HCEC 1CT (cell line): Measurements from ENCODE around the gene PLXNB2.

Experiments used
- DNase-seq: peaks from one replicate; pipeline ENCODE4 v3.0.0-alpha.2; 2017

Gene PLXNB2

DNA sequence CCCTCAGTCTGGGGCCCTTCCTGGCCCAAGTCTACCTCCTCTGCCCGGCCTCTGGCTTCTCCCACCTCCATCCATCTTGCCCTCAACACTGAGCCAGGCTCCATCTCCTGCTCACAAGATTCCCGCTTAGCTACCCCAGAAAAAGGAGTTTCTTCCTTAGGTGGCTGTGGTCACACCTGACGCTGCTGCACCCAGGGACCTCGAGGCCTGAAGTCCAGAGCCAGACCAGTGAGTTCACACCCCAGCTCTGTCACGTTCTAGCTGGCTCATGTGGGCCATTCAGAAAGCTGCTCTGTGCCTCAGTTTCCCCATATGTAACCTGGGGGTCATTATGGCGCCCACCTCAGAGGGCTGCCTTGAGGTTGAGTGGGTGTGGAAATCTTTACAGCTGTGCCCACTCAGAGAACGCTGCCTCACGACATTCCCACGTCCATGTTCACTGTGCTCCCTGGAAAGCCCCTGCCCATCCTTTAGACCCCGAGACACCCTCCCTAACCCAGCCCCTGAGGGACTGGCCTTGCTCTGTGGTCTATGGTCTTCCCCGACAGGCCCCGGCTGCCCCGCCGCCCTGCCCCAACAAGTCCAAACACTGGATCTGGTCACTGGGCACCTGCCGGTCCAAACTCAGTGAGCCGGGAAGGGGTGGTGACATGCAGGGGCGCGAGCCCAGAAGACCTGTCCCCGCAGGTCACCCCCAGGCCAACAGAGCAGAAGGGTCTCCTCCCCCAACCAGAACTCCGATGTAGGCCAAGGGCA lies 9.8 kb downstream of the PLXNB2 start:
- no peak for DNase-seq

GRCh38 chr22:50296658-50297490 lies 10.6 kb downstream of the PLXNB2 start:
- no peak for DNase-seq

- DNase-seq, result no peak
These were observed 13.2 kb downstream of the PLXNB2 start for GRCh38 chr22:50294319-50294656.

- peak; percentile 69 for DNase-seq
These were observed 13.8 kb downstream of the PLXNB2 start for GRCh38 chr22:50293441-50294318.

GRCh38 chr22:50292643-50293440 lies 14.6 kb downstream of the PLXNB2 start:
- no peak for DNase-seq

DNA sequence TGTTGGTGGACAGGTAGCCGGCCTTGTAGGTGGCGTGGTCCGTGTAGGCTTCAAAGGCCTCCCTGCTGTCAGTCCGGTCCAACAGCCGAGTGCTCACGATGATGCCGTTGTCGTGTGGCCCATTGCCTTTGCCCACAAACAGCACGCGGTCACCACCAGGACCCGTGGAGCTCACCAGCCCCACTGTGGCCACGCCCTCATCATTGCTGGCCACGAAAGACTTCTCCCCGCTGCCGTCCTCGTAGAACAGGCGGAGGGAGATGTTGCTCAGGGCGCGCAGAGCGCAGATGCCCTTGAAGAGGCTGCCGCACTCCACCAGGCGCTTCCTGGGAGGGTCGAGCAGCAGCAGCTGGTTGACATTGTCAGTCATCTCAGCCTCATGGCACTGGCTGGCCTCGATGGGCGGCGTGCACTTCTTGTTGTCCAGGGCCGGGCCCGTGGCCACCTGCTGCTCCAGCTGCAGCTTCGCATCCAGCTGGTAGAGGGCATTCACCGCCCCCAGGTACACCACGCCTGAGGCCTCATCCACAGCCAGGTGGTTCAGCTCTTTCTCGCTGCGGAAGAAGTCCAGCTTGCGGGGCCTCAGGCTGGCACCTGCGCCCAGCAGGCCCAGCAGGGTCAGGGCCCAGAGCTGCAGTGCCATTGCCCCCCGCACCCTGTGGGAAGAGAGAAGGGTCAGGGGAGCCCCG lies 17.4 kb downstream of the PLXNB2 start:
- DNase-seq, result no peak

DNA sequence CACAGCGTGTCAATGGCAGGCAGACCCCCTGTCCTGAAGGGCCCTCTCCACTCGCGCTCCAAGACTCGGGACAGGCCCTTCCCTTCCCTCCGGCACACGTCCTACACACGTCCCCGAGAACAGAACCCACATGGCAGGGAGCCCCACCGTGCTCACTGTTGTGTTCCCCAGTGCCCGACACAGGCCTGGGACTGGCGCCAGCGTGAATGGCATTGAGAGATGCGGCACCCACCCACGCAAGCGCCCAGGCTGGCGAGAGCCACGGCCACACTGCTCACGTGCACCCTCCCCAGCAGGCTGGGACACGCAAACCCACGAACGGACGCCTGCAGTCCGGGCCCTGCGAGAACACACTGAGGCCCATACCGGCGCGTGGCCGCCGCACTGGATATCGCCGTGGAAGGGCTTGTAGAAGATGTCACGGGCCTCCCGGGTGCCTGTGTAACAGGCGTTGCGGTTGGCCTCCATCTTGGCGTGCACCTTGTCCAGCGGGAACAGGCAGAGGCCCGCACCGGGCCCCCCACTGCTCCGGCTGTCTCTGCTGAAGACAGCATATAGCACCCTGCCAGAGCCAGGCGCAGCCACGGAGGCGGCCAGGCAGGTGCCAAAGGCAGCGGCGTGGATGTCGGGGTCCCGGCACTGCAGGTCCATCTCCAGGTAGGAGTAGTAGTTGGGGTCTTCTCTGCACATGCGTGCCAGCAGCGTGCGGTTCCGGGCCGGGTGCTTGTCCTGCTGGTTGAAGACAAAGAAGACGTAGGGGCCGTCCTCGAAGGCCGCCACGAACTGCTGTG lies 18.1 kb downstream of the PLXNB2 start:
- DNase-seq, result no peak

GRCh38 chr22:50287731-50288130 lies 19.7 kb downstream of the PLXNB2 start:
- DNase-seq, result no peak

DNA sequence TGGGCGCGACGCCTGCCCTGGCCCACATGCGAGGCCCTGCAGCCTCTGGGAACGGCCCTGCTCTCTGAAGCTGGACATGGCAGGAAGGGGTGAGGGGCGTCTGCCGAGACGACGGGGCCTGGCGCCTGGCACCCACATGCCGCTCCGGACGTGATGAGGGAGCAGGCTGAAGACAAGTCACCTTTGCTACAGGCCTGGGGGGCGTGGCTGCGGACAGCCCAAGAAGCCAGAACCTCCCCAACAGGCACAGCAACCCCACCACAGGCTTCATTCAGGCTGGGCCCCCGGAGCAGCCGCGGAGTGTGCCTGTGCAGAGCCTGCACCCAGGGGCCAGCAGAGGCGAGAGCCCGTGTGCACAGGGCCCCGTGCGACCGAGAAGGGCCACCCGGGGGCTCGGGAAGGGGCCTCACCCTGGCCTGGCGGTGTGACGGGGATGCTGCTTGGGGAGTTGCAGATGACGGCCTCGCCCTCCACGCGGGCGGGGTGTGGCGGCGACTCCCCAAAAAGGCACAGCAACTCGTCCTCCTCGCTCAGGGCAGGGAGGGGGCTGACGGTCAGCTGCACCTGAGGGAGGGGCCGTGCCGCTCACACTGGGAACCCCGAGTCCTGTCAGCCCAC lies 20.6 kb downstream of the PLXNB2 start:
- no peak for DNase-seq

- DNase-seq, result no peak
These were observed 21.2 kb downstream of the PLXNB2 start for GRCh38 chr22:50286275-50286674.

GRCh38 chr22:50285568-50286229 lies 21.7 kb downstream of the PLXNB2 start:
- no peak for DNase-seq

DNA sequence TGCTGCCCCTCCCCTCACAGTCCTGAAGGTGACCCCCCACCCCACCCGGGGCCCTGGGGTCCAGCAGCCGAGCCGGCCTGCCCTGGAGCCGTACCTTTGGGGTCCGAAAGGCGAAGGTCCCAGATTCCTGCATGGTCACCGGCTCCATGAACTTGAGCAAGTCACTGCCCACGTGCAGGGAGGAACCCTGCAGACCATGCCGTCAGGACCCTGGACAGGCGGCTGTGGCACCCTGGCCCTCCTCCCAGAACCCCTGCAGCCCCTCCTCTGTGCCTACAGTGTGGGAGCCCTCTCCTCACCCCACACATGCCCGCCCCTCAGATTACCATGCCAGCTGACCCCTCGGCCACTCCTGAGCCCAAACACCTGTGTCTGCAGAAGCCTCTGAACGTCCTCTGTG lies 23.0 kb downstream of the PLXNB2 start:
- no peak for DNase-seq

DNA sequence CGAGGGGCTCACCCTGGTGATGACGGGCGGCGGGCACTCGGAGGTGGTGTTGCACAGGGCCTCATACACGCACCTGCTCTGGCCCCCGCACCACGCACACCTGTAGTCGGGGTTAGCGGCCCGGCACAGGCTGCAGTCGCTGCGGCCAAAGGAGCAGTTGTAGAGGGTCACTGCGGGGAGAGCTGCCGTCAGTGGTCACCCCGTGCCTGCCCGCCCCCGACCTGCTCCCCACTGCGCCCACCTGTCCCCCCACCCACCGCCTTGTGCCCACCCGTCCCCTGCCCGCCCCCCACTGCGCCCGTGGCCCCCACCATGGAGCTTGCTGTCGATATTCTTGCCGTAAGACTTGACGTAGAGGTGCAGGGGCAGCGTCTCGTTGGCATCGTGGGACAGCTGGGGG lies 23.6 kb downstream of the PLXNB2 start:
- DNase-seq, result no peak

- peak; percentile 56 for DNase-seq
These were observed 24.9 kb downstream of the PLXNB2 start for GRCh38 chr22:50282361-50283155.

- DNase-seq, result no peak
These were observed 25.5 kb downstream of the PLXNB2 start for GRCh38 chr22:50281957-50282356.

DNA sequence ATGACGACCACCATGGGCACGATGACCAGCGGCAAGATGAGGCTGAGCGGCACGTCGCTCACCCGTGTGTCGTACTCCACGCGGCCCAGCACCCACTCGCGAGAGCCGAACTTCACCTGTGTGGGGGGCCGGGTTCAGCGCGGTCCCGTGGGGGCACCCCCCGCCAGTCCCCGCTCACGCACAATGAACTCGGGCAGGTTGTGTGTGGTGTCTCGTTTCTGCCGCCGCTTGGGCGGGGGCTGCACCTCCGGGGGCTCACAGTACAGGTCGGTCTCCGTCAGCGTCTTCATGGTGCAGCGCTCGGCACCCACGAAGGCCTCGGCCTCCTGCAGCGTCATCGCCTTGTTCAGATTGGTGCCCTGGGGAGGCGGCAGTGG lies 26.1 kb downstream of the PLXNB2 start:
- DNase-seq, result no peak

DNA sequence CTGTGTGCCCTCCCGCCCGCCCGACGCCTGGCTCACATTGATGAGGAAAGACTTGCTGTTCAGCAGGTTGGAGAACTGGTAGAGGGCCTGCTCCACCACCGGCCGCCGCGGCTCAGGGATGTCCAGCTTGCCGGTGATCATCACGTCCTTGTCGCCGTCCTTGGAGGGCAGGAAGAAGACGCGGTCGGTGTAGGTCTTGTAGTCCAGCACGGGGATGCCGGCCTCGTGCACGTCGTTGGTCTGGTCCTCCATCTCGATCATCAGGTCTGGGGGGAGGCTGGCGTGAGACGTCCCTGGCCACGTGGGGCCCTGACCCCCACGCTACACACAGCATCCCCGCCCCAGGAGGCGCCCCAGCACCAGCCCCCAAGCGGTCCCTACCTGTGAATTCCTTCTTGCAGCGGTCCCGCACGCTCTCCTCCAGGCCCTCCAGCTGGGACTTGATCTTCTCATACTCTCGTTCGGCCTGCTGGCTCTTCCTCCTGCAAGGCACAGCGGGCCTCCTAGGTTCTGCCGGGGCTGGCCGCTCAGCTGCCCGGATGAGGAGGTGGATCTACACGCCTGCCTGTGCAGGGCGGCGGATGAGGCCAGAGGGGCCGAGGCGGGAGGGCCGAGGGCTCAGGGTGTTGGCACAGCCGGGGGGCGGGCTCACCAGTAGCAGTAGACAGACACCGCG lies 26.6 kb downstream of the PLXNB2 start:
- DNase-seq, result no peak

- no peak for DNase-seq
These were observed 27.3 kb downstream of the PLXNB2 start for GRCh38 chr22:50280022-50280707.
